CMK (cell line): ENCODE data around the gene CEP72.

Source experiments
- DNase-seq: peaks from one replicate; pipeline ENCODE4 v3.0.0-alpha.2; 2010; ENCODE audit warnings: low read depth

CEP72 gene

DNA sequence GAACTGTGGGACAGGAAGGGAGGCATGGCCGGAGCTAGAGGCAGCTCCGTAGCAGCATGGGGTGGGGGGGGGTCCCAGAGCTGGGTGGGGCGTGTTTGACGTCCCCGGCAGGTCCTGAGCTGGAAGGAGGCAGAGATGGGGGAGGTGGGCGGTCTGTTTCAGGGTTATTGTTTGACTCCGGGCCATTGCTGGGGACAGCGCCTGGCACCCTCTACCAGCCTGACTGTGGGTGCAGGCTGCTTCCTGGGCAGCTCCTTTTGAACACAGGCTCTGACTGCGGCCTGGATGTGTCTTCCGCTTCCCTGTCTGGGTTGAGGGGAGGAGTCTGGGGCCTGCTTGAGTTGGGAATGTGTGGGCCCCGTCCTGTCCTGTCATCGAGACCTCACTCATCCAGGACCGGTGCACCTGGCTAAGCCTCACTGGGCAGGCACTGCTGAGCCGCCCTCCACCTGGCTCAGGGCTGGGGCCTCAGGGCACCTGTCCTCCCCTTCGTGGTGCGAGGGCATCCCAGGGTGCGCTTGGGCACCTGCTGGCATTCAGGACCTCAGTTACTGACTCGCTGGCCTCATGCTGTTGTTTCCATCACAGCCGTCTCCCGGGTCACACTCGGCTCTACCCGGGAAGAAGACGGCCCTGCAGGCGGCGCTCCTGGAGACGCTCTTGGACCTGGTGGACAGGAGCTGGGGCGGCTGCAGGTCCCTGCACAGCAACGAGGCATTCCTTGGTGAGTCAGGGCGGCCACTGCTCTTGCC lies 26.5 kb downstream of the CEP72 start:
- no peak for DNase-seq

DNA sequence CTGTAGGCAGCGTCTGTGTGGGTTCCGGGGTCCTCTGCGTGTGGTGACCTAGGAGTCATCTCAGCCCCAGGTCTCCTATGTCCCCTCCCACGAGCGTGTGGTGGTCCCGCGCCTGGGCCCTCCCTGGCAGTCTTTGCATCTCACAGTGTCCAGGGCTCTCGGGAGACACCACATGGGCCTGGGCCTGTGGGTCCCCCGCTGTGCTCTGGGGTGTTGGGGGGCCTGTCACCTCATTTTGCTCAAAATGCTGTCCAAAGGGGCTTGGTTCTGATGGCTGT lies 27.1 kb downstream of the CEP72 start:
- DNase-seq: no peak

DNA sequence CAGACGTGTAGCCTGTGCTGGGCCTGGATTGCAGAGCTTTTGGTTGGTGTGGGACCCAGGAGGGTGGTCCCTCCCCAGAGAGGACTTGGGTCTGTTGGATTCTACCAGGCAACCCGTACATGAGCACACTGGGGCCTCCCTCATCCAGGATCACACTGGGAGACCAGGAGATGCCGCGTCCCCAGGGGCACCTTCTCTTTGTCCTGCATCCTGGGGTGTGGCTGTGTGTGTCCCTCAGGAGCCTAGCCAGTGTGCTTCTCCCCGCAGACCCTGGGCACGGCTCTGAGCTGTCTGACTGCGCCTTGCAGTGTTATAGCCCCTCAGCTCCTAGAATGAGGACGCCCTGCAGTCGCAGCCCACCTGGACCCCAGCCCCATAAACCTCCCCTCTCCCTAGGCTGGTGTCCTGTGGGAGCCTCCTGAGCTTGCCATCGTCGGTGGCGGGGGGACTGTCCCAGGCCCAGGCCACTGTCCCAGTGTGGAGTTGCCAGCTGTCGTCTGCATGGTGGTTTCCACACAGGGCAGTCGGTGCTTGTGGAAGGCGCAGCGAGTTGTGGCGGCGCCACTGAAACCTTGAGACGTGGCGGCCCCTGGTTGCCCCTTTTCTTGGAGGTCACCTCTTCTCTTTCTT lies 27.6 kb downstream of the CEP72 start:
- DNase-seq: no peak

DNA sequence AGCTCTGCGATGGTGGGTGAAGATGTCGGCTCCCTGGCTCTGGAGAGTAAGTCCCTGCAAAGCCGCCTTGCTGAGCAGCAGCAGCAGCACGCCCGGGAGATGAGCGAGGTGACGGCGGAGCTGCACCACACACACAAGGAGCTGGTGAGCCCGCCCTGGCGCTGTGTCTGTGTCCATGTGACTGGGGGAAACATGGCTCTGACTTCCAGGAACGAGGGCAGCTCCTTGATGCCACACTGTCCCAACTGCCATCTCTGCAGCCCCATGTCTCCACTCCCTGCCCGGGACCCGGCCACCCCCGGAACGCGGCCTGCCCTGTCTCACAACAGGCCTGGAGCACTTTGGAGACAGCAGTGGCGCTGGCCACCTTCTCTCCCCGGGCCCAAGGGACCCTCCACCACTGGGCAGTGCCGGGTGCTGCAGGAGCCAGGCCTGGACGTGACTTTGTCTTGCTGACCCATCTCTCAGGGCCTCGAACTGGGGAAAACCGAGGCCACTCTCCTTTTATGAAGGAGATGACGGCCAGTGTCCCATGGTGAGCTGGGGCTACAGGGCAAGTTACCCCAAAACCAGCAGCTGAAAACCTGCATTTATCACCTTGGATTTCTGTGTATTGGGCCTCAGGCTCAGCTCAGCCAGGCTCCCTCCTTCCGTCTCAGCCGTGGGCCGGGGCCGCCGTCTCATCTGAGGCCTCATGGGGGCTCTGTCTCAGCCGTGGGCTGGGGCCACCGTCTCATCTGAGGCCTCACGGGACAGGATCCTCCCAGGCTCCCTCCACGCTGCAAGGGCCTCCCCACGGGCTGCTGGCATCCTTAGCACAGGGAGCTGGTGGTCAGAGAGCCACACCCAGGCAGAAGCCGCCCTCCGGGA lies 28.6 kb downstream of the CEP72 start:
- no peak for DNase-seq

DNA sequence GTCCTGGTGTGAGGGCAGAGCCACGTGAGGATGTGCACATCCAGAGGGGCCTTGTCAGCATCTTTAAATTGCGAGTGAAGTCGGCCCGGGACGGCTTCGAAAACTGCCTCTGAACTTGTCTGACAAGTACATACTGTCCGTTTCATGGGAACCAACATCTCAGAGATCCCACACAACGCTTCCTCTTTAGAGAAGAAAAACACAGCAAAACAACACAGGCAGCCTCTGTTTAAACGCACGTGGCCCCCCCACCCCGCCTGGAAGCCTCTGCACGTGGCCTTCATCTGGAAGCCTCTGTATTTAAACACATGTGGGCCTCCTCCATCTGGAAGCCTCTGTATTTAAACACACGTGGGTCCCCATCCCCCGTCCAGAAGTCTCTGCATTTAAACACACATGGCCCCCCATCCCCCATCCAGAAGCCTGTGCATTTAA lies 29.2 kb downstream of the CEP72 start:
- DNase-seq: no peak

DNA sequence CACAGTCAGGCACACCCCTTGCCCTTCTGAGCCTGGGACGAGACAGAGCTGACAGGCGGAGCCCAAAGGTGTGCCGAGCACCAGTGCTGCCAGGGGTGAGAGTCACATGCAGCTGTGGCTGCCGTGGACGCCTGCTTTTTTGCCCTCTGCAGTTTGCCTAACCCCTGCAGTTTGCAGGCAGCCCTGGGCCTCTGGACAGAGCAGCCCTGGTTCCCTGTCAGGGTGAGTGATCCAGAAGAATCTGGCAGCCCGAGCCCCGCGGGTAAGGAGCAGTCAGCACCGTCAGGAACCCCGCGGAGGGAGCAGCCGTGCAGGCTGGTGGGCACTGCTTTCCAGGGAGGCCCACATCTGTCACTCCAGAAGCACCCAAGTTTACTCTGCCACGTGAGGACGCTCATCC lies 30.3 kb downstream of the CEP72 start:
- no peak for DNase-seq

DNA sequence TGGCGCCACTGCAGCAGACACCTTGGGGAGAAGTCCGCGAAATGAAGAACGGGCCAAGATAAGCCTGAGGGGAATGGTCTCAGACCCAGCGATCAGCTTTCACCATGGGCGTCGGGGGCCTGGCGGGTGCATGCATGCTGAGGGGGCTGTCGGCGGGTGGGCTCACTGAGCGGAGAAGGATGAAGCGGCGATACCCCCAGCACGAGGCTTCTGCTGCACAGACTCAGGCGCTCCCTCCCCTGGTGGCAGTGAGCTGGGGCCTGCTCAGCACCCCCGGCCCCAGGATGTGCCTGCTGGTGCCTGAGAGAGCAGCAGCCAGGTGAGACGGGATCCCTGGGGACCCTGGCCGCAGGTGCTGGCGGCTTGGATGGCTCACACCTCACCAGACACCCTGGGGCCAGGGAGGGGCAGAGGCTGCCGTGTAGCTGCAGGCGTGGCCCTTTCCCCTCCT lies 31.2 kb downstream of the CEP72 start:
- DNase-seq: no peak

DNA sequence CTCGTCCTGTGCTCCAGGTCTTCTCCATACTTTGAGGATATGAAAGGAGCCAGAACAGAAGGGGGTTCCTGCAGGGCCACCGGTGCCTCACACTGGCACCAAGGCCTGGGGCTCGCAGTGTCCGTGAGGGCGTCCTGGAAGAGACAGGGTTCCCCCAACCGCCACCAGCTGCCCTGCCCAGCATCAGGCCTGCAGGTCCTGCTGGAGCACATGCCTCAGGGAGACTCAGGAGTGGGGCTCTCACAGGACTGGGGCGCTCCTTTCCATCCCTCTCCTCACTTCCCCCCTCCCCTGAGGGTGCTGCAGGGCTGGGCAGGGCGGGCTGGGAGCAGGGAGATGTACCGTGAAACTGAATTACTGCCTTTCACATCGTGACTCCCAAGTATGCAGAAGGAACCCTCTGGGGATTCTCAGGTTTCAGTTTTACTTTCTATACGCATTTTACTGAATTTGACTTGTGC lies 31.7 kb downstream of the CEP72 start:
- no peak for DNase-seq

DNA sequence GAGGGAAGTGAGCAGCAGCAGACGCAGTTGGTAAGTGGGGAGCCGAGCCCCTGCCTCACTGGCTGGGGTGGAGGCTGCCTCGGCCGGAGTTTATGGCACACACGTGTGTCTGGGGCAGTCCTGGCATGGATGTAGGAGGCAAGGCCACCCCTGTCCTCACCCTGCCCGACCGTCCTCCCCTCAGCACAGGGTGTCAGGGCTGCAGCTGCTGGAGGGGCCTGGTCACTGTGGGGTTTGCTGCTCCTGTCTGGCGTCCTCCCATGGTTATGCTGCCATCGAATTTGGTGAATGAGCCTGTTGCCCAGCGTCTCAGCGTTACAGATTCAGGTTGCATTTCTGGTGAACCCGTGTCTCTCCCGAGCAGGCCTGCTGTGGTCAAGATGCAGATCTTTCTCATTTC lies 32.4 kb downstream of the CEP72 start:
- DNase-seq: no peak

DNA sequence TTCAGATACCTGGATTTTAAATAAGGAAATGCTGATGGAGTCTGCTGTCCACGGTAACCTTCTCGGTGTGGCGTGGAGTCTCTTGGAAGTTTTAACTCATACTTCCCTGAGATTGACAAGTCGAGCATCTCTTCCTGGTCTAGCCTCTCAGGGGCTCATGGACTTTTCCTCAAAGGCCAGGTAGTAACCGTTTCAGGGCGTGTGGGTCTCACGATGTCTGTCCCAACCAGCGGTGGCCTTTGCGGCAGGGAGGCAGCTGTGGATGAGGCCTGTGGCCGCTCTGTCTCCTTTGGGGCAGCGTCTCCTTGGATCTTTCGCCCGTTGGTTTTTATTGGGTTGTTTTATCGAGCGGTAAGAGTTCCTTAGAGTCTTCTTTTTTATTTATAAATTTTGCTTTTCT lies 32.8 kb downstream of the CEP72 start:
- no peak for DNase-seq

DNA sequence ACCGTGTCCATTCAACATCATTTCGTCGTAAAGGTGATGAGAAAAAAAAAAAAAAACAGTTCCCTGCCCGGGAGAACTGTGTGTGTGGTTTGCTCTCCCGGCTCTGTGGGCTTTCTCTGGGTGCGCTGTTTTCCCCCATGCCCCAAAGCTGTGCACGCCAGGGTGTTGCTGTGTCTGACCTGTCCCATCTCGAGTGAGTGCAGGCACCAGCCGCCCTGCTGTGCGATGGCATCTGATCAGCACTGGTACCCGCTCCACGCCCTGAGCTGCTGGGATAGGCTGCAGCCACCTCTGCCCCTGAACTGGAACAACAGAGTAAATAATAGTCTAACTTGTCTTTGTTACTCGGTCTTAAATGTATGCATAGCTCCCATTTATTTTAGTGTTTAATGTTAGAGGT lies 33.3 kb downstream of the CEP72 start:
- DNase-seq: no peak

DNA sequence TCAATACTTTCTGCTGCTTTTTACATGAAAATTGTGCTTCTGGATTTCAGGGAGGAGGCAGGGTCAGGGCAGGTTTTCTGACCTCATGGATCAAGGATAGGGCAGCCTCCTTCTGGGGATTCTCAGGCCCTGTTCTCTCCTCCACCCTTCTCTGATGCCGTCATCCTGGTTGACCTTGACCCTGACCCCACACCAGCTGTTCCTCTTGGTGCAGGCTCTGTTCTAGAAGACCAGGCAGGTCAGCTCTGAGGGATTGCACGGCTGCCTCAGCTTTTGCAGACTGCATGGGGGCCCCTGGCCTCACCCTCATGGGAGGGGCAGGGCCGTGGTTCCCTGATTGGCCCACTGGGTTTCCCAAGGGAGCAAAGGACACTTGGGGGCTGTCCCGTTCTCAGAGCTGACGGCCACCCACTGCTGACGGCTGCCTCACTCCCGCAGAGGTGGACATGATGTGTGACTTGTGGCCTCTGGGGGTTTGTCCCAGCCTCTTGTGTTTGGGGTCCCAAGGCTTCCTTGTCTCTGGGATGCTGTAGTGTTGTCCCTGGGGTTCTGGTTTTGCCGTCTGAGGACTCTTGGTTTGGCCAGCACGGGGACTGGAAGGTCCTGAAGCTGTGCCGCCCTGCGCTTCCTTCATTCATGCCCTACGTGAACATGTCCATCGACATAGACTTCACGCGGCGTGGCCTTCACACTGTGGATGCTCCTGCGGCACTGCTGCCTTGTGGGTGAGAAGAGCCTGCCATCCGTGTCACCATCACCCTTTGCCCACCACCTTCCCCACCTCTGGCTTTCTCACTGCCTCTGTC lies 34.5 kb downstream of the CEP72 start:
- DNase-seq: no peak

DNA sequence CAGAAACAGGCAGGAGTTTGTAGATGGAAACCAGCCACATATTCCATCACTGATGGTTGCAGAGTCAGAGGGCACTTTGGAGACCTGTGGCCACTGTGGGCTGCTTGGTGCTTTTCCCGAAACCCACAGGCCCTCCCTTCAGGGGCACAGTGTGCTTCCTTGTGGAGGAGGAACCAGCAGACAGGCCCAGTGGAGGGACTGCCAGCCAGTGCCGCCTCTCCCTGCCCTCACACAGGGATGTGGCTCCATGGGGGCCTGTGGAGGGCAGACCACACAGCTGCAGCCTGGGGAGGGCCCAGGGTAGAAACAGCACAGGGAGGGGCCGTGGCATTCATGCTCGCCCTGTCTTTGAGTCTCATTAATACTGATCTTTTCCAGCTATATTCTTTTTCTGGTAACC lies 35.2 kb downstream of the CEP72 start:
- DNase-seq: no peak

DNA sequence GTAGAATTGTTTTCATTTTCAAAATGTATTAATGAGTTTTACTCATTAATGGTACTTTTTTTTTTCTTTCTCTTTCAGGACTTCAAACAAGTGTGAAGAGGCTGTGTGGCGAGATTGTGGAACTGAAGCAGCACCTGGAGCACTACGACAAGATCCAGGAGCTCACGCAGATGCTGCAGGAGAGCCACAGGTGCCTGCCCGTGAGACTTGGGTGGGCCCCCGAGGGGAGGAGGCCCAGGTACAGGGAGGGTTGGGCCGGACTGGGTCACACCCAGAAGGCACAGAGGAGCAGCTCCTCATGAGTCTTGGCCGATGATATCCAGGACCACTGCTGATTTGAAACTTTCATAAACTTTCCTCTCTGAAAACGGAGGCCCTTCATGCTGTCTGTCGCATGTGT lies 35.6 kb downstream of the CEP72 start:
- DNase-seq: no peak

DNA sequence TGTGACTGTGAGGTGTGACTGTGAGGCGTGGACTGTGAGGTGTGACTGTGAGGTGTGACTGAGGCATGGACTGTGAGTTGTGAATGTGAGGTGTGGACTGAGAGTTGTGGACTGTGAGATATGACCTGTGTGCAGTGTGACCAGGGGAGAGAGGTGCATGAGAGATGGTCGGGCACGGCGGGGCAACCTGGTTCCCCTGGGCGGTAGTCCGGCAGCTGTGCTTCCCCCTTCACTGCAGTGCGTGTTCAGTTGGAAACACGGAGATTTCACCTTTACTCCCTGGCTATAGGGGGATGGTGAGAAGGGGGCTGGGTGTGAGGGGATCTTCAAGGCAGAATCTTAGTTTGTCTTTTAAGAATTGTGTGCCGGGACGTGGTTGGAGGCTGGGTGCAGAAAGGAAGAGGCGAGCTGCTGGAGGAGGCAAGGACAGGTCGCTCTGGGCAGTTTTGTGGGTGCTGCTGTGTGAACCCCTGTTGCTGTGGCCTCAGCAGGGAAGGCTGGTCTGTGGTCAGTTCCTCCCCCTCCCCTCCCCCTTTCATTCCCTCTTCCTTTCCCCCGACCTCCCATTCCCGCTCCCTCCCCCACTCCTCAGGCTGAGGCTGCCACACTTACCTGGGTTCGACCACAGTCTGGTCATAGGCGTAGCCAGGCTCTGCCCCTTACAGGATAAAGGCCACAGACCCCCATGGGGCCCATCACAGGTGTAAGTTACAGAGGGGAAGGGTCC lies 39.3 kb downstream of the CEP72 start:
- DNase-seq: no peak

DNA sequence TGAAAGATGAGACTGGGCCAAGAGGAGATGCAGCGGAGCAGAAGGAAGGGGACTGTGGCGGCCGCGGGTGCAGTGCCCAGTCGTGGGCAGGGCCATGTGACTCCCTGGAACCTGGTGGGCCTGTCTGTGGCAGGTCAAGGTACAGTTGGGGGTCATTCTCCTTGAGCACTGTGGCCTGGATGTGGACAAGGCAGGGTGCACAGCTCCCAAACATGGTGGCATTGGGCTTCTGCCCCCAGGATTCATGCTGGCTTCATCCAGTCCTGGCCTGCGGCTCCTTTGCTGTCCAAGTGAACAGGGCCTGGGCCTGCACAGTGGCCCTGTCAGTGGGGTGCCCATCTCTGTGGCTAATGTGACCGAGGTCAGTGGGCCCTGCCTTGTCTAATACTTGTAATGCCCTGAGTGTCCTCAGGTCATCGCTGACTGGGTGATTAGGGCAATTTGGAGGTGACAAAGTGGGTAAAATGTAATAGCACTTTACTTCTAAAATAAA lies 39.9 kb downstream of the CEP72 start:
- no peak for DNase-seq

DNA sequence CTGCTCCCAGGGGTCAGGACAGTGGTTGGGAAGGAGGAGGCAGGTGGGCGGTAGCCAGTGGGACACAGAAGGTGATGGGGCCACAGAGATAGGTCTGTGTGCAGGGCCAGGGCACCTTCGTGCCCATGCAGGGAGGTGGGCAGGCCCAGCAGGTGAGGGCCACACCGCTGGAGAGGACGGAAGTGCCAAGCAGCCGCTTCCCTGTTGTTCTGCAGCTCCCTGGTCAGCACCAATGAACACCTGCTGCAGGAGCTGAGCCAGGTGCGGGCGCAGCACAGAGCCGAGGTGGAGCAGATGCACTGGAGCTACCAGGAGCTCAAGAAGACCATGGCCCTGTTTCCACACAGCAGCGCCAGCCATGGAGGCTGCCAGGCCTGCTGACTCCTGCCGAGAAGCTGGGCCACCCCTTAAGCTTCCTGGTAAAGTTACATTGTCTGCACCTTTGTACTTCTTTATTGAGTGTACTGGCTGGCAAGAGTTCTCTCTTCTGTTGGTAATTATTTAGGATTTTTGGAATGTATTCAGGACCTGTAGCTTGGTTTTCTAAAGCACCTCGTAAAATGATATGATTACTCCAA lies 40.7 kb downstream of the CEP72 start:
- no peak for DNase-seq

DNA sequence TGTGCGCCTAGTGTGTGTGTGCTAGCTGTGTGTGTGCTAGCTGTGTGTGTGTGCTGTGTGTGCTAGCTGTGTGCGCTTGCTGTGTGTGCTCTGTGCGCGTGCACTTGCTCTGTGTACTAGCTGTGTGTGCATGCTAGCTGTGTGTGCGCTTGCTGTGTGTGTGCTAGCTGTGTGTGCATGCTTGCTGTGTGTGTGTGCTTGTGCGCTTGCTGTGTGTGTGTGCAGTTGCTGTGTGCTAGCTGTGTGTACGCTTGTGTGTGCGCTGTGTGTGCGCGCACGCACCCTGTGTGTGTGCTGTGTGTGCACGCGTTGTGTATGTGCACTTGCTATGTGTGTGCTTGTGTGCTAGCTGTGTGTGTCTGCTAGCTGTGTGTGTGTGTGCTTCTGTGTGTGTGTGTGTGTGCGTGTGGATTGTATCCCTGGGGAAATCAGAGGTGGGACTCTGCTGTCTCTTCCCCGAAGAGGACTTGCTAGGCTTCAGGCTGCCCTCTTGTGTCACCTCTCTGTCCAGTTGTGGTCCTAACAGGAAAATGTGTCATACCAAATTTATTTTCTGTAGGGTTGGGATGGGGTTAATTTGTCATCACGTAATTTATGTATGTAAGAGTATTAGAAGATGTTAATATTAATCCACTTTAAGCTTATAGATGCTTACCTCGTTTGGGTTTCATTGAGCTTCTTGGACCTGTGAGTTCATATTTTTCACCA lies 42.1 kb downstream of the CEP72 start:
- DNase-seq: no peak

DNA sequence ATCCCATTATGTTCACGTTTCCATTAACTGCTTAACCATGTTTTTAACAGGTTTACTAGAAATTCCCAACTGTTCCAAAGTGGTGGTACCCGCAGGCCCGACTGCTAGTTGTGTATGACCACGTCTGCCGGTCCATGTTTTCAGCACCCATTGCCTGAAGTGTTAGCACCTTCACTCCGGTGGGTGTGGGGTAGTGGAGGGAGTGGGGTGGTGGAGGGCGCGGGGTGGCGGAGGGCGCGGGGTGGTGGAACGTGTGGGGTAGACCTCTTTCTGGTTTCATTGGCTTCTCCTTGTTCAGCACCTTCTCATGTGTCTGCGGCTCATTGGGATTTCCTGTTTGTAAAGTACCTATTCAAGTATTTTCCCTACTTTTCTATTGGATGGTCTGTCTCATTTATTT lies 43.3 kb downstream of the CEP72 start:
- no peak for DNase-seq

DNA sequence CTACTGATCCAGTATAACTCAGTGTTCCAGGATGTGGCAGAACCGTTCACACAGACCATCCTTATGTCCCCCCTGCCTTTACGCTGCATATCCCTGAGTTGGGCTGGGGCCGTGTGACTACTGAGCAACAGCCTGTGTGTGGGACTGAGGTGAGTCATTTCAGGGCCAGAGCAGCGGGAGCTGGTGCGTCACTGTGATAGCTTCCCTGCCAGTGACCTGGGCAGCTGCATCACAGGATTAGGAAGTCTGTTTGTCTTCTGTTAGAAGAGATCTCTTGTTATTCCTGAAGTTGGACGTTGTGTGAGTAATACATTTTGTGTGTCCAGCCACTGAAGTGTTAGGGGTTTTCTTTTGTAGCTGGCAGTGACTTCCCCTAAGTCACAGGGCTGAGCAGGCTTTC lies 45.4 kb downstream of the CEP72 start:
- DNase-seq: no peak
